ENCODE data around the gene TNFSF18. TPM values are rescaled to one million over a fixed set of nuclear protein-coding genes. Genes with fewer than 3 reads are reported as not detected.
"Not testable (repeated sequence)": the region's sequence is repeated elsewhere in the genome, so short reads cannot be mapped to it uniquely, and the experiment has no call there.

TNFSF18 gene
- total RNA-seq, 1 donor from 2014 or later, result not detected

DNA sequence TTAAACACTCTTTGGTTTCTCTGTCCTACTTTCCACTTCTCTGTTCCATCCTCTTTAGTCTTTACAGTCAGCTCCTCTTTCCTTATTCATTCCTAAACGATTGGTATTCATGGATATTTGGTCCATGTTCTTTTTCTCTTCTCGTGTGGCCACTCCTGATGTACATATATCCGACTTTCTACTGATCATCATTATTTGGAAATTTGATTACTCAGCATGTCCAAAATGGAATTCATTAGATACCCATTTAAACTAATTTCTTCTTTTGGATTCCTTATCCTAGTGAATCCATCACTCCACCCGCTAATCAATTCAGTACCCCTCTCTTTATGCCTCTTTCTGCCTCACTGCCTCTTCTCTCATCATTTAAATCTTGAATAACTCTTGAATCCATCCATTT lies 43.8 kb upstream of the TNFSF18 start:
- Mint-ChIP-seq H3K4me3 (ENCODE audit: unreplicated experiment) (no peak overlapping the region), H3K36me3 (ENCODE audit: unreplicated experiment) (no peaks in the 10 kb centered on the region)

DNA sequence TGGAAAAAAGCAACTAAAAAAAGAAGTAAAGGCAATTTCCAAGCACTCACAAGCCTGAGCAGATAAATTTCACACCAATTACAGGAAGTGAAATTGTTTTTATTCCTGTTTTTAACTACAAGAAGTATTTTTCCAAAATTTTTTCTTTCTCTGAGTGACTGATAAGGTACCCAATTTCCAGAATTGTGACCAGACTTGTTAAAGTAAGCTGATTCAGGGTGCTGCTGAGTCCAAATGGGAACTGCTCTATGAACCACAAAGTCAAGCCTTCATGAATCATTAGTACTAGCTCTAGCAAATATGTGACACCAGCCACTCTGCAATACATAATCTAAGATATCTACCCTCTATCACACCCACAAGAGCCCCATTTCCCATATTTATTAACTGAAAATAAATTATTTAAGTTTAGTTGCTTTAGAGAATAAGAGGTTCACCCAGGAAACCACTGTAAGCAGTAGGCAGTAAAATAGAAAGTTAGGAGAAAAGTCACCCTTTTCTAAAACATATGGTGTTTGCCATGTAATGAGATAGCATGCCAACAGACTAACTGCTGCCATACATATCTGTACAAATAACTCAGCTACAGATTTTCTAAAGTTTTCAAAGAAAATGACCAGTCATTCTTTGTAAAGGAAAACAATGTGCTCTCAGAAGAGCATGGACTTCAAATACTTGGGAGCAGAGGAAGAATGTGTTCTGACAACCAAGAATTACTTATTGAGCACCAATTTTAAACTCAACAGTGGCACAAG lies 43.1 kb upstream of the TNFSF18 start:
- no peak for DNase-seq
- Mint-ChIP-seq H3K4me1 (ENCODE audit: low read depth, unreplicated experiment) (no peaks in the 10 kb centered on the region), H3K9me3 (ENCODE audit: unreplicated experiment) (no peaks in the 10 kb centered on the region), H3K36me3 (ENCODE audit: unreplicated experiment) (no peaks in the 10 kb centered on the region), H3K27me3 (ENCODE audit: unreplicated experiment) (no peaks in the 10 kb centered on the region), H3K4me3 (ENCODE audit: unreplicated experiment) (no peak overlapping the region), H3K27ac (ENCODE audit: unreplicated experiment) (no peak overlapping the region)
- TF ChIP-seq, protein P1, sequence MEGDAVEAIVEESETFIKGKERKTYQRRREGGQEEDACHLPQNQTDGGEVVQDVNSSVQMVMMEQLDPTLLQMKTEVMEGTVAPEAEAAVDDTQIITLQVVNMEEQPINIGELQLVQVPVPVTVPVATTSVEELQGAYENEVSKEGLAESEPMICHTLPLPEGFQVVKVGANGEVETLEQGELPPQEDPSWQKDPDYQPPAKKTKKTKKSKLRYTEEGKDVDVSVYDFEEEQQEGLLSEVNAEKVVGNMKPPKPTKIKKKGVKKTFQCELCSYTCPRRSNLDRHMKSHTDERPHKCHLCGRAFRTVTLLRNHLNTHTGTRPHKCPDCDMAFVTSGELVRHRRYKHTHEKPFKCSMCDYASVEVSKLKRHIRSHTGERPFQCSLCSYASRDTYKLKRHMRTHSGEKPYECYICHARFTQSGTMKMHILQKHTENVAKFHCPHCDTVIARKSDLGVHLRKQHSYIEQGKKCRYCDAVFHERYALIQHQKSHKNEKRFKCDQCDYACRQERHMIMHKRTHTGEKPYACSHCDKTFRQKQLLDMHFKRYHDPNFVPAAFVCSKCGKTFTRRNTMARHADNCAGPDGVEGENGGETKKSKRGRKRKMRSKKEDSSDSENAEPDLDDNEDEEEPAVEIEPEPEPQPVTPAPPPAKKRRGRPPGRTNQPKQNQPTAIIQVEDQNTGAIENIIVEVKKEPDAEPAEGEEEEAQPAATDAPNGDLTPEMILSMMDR (IDR thresholded peaks at IDR 0.05; ENCODE audit: partially characterized antibody, unreplicated experiment), result no peak

More for the DNA sequence above, 43.8 kb upstream of the TNFSF18 start:
- no peak overlapping the region for H3K27ac Mint-ChIP-seq (ENCODE audit: unreplicated experiment)
- H3K27me3 Mint-ChIP-seq (ENCODE audit: unreplicated experiment), result no peaks in the 10 kb centered on the region
- H3K4me1 Mint-ChIP-seq (ENCODE audit: low read depth, unreplicated experiment), result no peaks in the 10 kb centered on the region
- DNase-seq, result no peak
- no peaks in the 10 kb centered on the region for H3K9me3 Mint-ChIP-seq (ENCODE audit: unreplicated experiment)
- TF ChIP-seq, protein P1 (IDR thresholded peaks at IDR 0.05; ENCODE audit: partially characterized antibody, unreplicated experiment), result no peak

DNA sequence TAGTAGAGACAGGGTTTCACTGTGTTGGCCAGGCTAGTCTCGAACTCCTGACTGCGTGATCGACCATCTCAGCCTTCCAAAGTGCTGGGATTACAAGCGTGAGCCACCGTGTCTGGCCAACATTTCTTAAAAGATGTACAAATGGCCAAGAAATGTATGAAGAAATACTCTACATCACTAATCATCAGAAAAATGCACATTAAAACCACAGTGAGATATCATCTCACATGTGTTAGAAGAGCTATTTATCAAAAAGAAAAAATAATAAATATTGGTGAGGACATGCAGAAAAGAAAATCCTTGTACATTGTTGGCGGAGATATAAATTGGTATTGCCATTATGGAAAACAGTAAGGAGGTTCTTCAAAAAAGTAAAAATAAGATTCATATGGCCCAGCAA lies 33.6 kb upstream of the TNFSF18 start:
- TF ChIP-seq, protein P1 (IDR thresholded peaks at IDR 0.05; ENCODE audit: partially characterized antibody, unreplicated experiment), result no peak
- Mint-ChIP-seq H3K36me3 (ENCODE audit: unreplicated experiment) (no peaks in the 10 kb centered on the region), H3K4me3 (ENCODE audit: unreplicated experiment) (no peak overlapping the region), H3K4me1 (ENCODE audit: low read depth, unreplicated experiment) (no peaks in the 10 kb centered on the region), H3K27me3 (ENCODE audit: unreplicated experiment) (no peaks in the 10 kb centered on the region), H3K27ac (ENCODE audit: unreplicated experiment) (no peak overlapping the region), H3K9me3 (ENCODE audit: unreplicated experiment) (no peaks in the 10 kb centered on the region)
- DNase-seq, result no peak

DNA sequence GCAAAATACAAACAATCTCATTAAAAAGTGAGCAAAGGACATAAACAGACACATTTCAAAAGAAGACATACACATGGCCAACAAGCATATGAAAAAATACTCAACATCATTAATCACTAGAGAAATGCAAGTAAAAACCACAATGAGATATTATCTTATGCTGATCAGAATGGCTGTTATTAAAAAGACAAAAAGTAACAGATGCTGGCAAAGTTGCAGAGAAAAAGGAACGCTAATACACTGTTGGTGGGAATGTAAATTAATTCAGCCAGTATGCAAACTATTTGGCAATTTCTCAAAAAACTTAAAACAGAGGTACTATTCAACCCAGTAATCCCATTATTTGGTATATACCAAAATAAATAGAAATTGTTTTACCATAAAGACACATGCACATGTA lies 32.2 kb upstream of the TNFSF18 start:
- Mint-ChIP-seq H3K9me3 (ENCODE audit: unreplicated experiment) (no peaks in the 10 kb centered on the region), H3K4me1 (ENCODE audit: low read depth, unreplicated experiment) (no peaks in the 10 kb centered on the region), H3K27ac (ENCODE audit: unreplicated experiment) (no peak overlapping the region), H3K36me3 (ENCODE audit: unreplicated experiment) (no peaks in the 10 kb centered on the region), H3K27me3 (ENCODE audit: unreplicated experiment) (no peaks in the 10 kb centered on the region), H3K4me3 (ENCODE audit: unreplicated experiment) (no peak overlapping the region)
- no peak for DNase-seq
- TF ChIP-seq, protein P1 (IDR thresholded peaks at IDR 0.05; ENCODE audit: partially characterized antibody, unreplicated experiment), result no peak

DNA sequence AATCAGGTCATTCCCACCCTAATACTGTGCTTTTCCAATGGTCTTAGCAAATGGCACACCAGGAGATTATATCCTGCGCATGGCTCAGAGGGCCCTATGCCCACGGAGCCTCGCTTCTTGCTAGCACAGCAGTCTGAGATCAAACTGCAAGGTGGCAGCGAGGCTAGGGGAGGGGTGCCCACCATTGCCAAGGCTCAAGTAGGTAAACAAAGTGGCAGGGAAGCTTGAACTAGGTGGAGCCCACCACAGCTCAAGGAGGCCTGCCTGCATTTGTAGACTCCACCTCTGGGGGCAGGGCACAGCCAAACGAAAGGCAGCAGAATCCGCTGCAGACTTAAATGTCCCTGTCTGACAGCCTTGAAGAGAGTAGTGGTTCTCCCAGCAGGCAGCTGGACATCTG lies 23.5 kb upstream of the TNFSF18 start:
- not testable (repeated sequence) for H3K9me3 Mint-ChIP-seq (ENCODE audit: unreplicated experiment); H3K4me3 Mint-ChIP-seq (ENCODE audit: unreplicated experiment); H3K27me3 Mint-ChIP-seq (ENCODE audit: unreplicated experiment); H3K4me1 Mint-ChIP-seq (ENCODE audit: low read depth, unreplicated experiment); H3K27ac Mint-ChIP-seq (ENCODE audit: unreplicated experiment); H3K36me3 Mint-ChIP-seq (ENCODE audit: unreplicated experiment); DNase-seq
